ENCODE measurements around the gene OAS3.

Gene OAS3

GRCh38 chr12:112936264-112936663 lies 2.0 kb upstream of the OAS3 start:
- no peak overlapping the region for H3K4me3 ChIP-seq (replicated peaks; ENCODE audit: low read depth, low read length)
- no peak for DNase-seq (ENCODE audit: extremely low read depth, low read depth)
- TF ChIP-seq CTCF (IDR thresholded peaks at IDR 0.05; ENCODE audit: low read depth, low read length, missing control alignments): no peak

DNA sequence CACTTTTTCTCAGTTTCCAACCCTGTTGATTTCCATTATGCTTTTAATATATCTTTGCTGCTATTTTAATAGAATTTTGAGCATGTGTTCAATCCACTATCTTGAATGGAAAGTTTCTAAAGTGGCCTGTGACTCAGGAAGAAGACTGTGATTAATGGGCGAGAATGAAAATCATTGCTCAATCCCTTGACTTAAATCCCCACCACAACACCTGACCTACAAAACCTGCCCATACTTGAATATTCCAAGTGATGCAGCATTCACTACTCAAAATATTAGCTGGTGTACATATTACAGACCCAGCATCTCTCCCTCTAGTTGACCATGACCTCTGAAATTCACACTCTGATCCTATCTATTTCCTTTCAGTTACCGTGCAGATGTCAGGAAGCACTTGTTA lies 1.3 kb upstream of the OAS3 start:
- no peak overlapping the region for H3K4me3 ChIP-seq (replicated peaks; ENCODE audit: low read depth, low read length)
- TF ChIP-seq CTCF (IDR thresholded peaks at IDR 0.05; ENCODE audit: low read depth, low read length, missing control alignments): no peak
- no peak for DNase-seq (ENCODE audit: extremely low read depth, low read depth)

- H3K4me3 ChIP-seq (replicated peaks; ENCODE audit: low read depth, low read length): peak overlapping the region; percentile 69
- no peak for TF ChIP-seq CTCF (IDR thresholded peaks at IDR 0.05; ENCODE audit: low read depth, low read length, missing control alignments)
- DNase-seq (ENCODE audit: extremely low read depth, low read depth): no peak
Measured at GRCh38 chr12:112938751-112939150, 477 bp downstream of the OAS3 start.

DNA sequence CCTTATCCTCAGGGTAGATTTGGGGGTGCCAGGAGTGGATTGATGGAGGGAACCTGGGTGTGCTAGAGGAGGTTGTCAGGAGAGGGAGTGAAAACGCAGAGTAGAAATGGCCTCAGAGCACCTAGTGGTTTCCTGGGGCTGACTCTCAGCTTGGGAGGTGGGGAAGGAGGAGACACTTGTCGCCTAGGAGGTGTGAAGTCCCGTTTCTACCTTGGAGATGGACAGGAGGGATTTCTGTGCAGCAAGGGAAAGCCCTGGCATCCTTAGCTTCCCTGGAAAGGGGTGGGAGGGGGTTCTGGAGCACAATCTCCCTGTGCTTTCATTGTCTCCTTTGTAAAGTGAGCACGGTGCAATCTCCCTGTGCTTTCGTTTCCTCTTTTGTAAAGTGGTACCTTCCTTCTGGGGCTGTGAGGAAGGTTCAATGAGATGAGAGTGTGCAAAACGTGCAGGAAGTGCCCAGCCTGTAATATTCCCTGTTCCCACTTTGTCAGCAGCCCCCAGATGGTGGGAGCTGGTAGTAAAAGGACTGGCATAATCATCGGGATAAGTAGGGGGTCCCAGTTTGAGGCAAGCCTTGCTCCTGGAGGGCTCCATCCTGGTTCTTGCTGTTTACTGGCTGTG lies 1.6 kb downstream of the OAS3 start:
- DNase-seq (ENCODE audit: extremely low read depth, low read depth): no peak
- no peak for TF ChIP-seq CTCF (IDR thresholded peaks at IDR 0.05; ENCODE audit: low read depth, low read length, missing control alignments)
- H3K4me3 ChIP-seq (replicated peaks; ENCODE audit: low read depth, low read length): peak overlapping the region; percentile 69; the same call in 1 of the 2 replicates

DNA sequence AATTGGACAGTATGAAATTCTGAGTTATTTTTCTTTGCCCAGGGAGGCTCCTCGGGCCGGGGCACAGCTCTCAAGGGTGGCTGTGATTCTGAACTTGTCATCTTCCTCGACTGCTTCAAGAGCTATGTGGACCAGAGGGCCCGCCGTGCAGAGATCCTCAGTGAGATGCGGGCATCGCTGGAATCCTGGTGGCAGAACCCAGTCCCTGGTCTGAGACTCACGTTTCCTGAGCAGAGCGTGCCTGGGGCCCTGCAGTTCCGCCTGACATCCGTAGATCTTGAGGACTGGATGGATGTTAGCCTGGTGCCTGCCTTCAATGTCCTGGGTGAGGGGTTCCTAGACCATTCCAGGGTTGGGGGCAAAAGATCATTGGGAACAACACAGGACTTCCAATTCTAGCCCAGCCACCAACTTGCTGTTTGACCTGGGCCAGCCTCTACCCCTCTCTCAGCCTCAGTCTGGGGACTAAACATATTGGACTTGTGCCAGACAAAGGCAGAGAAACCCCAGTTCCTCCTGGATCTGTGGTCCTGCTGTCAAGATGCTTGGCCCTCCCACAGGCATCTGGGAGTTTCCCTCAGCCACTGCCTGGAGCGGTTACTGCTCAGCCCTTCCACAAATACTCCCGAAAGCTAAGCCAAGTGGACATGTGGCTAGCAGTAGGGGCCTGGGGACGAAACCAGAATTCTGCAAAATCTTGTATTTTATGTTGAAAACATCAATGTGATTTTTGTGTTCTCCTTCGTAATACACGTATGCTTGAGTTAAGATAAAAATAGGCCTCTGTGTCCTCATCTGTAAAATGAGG lies 3.5 kb downstream of the OAS3 start:
- TF ChIP-seq CTCF (IDR thresholded peaks at IDR 0.05; ENCODE audit: low read depth, low read length, missing control alignments): no peak
- DNase-seq (ENCODE audit: extremely low read depth, low read depth): no peak
- H3K4me3 ChIP-seq (replicated peaks; ENCODE audit: low read depth, low read length): no peak overlapping the region

DNA sequence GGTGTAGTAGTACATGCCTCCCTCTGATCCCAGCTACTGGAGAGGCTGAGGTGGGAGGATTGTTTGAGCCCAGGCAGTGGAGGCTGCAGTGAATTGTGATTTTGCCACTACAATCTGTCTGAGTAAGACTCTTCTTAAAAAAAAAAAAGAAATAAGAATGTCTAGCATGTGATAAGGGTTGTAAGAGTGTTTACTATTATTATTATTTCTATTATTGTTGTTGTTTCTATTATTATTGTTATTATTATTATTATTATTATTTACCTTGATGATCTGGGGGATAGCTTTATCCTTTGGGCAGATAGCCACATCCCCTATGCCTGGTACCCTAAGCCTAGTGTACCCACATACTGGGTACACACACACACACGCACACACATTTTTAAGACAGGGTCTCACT lies 4.3 kb downstream of the OAS3 start:
- no peak overlapping the region for H3K4me3 ChIP-seq (replicated peaks; ENCODE audit: low read depth, low read length)
- TF ChIP-seq CTCF (IDR thresholded peaks at IDR 0.05; ENCODE audit: low read depth, low read length, missing control alignments): no peak
- no peak for DNase-seq (ENCODE audit: extremely low read depth, low read depth)
